Central memory CD8-positive, alpha-beta T cell (primary cell): ENCODE results near the gene TMSB4Y.
A peak's percentile ranks its signal among the peaks of the same experiment; 100 is the strongest.

Experiments
- ATAC-seq: fragments of 150-1000 bp; cut with Tn5 transposase; replicated peaks from 2 replicates; pipeline ENCODE4 v1.10.0; 2022; ENCODE audit warnings: mild to moderate bottlenecking, moderate FRiP score, moderate number of reproducible peaks; ENCODE audit not compliant: poor library complexity, severe bottlenecking; ENCODE audit errors: extremely low read depth
- DNase-seq, 2 donors: peaks; one replicate each; pipeline ENCODE4 v3.0.0; 2021; ENCODE audit warnings: low spot score in 2 of 2
- H3K27ac Mint-ChIP-seq: one replicate; pipeline ENCODE4 v1.8.0; 2022; ENCODE audit warnings: low read depth, mild to moderate bottlenecking, moderate library complexity, mixed read lengths
- H3K27me3 Mint-ChIP-seq: one replicate; pipeline ENCODE4 v1.8.0; 2022; ENCODE audit warnings: mixed read lengths
- H3K36me3 Mint-ChIP-seq: one replicate; pipeline ENCODE4 v1.8.0; 2022; ENCODE audit warnings: mild to moderate bottlenecking, moderate library complexity, mixed read lengths; ENCODE audit not compliant: insufficient read depth
- H3K4me1 Mint-ChIP-seq: one replicate; pipeline ENCODE4 v1.8.0; 2022; ENCODE audit warnings: mixed read lengths
- H3K4me3 Mint-ChIP-seq: one replicate; pipeline ENCODE4 v1.8.0; 2022; ENCODE audit warnings: mild to moderate bottlenecking, moderate library complexity, mixed read lengths
- H3K9me3 Mint-ChIP-seq: one replicate; pipeline ENCODE4 v1.8.0; 2022; ENCODE audit warnings: mixed read lengths

TMSB4Y gene

DNA sequence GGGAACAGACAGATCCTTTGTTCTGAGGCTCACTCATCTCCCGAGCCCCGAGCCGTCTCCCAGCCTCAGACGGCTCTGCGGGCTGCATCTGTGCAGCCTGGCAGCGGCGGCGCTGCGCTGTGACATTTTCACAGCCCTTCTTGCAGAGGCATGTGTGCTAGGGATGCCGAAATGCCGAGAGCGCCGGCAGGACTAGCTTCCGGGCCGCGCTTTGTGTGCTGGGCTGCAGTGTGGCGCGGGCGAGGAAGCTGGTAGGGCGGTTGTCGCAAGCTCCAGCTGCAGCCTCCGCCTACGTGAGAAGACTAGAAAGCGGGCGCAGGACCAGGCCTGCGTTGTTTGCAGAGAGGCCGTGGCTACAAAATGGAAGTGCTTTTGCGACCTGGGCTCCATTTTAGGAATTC, at the start of gene TMSB4Y:
TSS of gene TMSB4Y (plus strand) at position 332 of the 401 bp plus-strand sequence.
- peaks cover 25% of the 10 kb centered on the region for H3K36me3 Mint-ChIP-seq
- peak within 1 kb of the TSS; percentile 97 for H3K4me3 Mint-ChIP-seq
- ATAC-seq, result peak; percentile 93
- H3K27ac Mint-ChIP-seq, result peak within 1 kb of the TSS; percentile 98
- no peaks in the 10 kb centered on the region for H3K9me3 Mint-ChIP-seq
- H3K4me1 Mint-ChIP-seq, result peaks cover 30% of the 10 kb centered on the region
- DNase-seq, result peak; percentile 51 to 87
- no peaks in the 10 kb centered on the region for H3K27me3 Mint-ChIP-seq

DNA sequence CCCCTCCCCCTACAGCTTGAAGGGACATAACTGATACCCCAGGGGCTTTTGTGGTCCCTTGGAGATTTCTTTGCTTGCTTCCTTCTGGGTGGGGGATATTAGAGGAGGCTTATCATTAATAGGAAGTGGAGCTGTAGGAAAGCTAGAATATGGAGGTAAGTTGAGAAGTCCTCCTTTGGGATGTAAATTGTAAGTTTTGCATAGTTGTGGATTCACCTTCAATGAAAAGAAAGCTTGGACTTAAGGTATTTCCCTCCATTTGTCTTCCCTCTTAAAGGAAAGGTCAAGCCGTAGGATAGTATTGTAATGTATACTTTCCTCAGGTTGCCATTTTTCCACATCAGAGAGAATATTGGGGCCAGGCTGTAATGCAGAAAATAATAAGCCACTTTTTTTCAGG, 39.5 kb upstream of the TMSB4Y start:
- no peak overlapping the region for H3K27ac Mint-ChIP-seq
- no peaks in the 10 kb centered on the region for H3K4me1 Mint-ChIP-seq
- H3K36me3 Mint-ChIP-seq, result no peaks in the 10 kb centered on the region
- peaks cover 18% of the 10 kb centered on the region for H3K27me3 Mint-ChIP-seq
- H3K9me3 Mint-ChIP-seq, result no peaks in the 10 kb centered on the region
- DNase-seq, result no peak
- no peak for ATAC-seq
- no peak overlapping the region for H3K4me3 Mint-ChIP-seq

DNA sequence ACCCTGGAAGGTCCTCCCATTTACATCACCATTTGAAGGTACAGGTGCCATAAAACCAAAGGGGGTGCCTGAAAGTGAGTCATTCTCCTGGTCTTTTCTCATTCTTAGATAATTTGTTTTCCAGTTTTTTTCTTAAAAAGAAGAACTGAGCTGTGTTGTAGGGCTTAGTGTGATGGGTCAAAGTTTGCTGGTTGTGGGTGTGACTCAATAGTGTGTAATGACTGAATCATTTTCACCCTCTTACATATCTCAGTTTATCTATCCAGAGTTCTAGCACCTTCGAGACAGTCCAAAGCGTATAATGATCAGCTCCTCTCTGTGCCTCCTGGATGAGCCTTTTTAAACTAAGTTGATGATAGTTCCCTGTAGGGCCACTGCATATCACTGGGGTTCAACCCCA, 32.6 kb upstream of the TMSB4Y start:
- ATAC-seq (no peak), DNase-seq (no peak)
- Mint-ChIP-seq H3K27ac (no peak overlapping the region), H3K4me1 (no peaks in the 10 kb centered on the region), H3K4me3 (no peak overlapping the region), H3K9me3 (peaks cover 35% of the 10 kb centered on the region), H3K36me3 (no peaks in the 10 kb centered on the region), H3K27me3 (peaks cover 32% of the 10 kb centered on the region)

- H3K36me3 Mint-ChIP-seq, result peaks cover 25% of the 10 kb centered on the region
- ATAC-seq (no peak), DNase-seq (no peak)
- H3K4me3 Mint-ChIP-seq, result peak overlapping the region; percentile 97
- no peaks in the 10 kb centered on the region for H3K9me3 Mint-ChIP-seq
- H3K4me1 Mint-ChIP-seq, result peaks cover 30% of the 10 kb centered on the region
- peak overlapping the region; percentile 49 for H3K27ac Mint-ChIP-seq
- H3K27me3 Mint-ChIP-seq, result no peaks in the 10 kb centered on the region
These were observed 1.4 kb upstream of the TMSB4Y start for GRCh38 chrY:13702276-13702675.

GRCh38 chrY:13704121-13704930, 627 bp downstream of the TMSB4Y start:
- Mint-ChIP-seq H3K36me3 (peaks cover 25% of the 10 kb centered on the region), H3K9me3 (no peaks in the 10 kb centered on the region), H3K4me1 (peaks cover 30% of the 10 kb centered on the region), H3K4me3 (peak overlapping the region; percentile 97), H3K27ac (peak overlapping the region; percentile 98), H3K27me3 (no peaks in the 10 kb centered on the region)
- DNase-seq, result peak; percentile 12 to 14
- ATAC-seq, result peak; percentile 17

DNA sequence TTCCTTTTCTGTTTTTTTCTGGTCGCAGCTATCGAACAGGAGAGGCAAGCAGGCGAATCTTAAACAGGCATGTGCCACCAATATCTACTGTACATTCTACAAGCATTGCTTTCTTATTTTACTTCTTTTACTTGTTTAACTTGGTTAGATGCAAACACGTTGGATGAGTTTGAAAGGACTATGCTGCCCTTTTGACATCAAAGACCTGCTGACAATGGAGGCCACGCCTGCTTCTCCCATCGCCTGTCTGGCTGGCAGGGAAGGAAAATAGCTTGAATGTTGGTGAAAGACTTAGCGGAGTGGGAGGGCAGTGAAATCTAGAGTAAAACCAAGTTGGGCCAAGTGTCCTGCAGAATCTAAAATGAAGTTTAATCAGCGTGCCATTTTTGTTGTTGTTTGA, 1.5 kb downstream of the TMSB4Y start:
- Mint-ChIP-seq H3K27me3 (no peaks in the 10 kb centered on the region), H3K4me3 (peak overlapping the region; percentile 97), H3K4me1 (peaks cover 30% of the 10 kb centered on the region), H3K36me3 (peaks cover 25% of the 10 kb centered on the region), H3K27ac (peak overlapping the region; percentile 98), H3K9me3 (no peaks in the 10 kb centered on the region)
- ATAC-seq, result no peak
- DNase-seq, result no peak

DNA sequence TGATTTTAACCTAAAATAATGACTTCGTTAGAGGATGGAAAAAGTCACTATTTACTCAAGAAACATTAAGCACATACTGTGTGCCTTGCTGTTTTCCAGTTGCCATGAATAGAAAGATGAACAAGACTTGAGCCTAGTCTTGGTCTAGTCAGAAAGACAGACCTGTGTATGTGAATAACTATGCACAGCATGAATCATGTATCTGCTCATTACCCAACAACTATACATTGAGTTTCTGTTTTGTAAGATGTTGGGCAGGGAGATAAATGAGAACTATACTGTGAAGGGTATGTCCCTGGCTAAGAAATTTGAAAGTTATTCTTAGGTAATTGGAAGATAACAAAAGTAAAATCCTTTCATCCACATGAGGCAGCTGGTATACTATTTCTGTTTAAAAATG, 4.3 kb downstream of the TMSB4Y start:
- Mint-ChIP-seq H3K4me1 (peaks cover 30% of the 10 kb centered on the region), H3K27me3 (no peaks in the 10 kb centered on the region), H3K36me3 (peaks cover 15% of the 10 kb centered on the region), H3K4me3 (no peak overlapping the region), H3K9me3 (no peaks in the 10 kb centered on the region), H3K27ac (no peak overlapping the region)
- ATAC-seq (no peak), DNase-seq (no peak)

- Mint-ChIP-seq H3K4me3 (no peak overlapping the region), H3K36me3 (no peaks in the 10 kb centered on the region), H3K9me3 (peaks cover 9% of the 10 kb centered on the region), H3K27ac (no peak overlapping the region), H3K27me3 (no peaks in the 10 kb centered on the region), H3K4me1 (no peaks in the 10 kb centered on the region)
- DNase-seq (no peak), ATAC-seq (no peak)
These were observed 15.3 kb downstream of the TMSB4Y start for GRCh38 chrY:13718996-13719395.

DNA sequence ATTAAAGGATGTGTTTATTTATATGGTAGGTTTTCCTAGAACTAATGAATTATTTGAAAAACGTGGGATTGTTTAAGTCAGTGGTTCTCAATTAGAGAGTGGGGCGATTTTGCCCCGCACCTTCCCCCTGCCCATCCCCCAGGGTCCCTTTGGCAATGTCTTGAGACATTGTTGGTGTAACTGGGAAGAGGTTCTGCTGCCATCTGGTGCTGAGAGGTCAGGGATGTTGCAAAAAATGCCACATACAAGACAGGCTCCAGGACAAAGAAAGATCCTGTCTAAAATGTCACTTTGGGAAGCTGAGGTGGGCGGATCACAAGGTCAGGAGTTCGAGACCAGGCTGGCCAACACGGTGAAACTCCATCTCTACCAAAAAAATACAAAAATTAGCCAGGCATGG, 25.8 kb downstream of the TMSB4Y start:
- ATAC-seq (no peak), DNase-seq (no peak)
- Mint-ChIP-seq H3K4me1 (no peaks in the 10 kb centered on the region), H3K36me3 (peaks cover 2% of the 10 kb centered on the region), H3K27ac (no peak overlapping the region), H3K27me3 (no peaks in the 10 kb centered on the region), H3K9me3 (peaks cover 6% of the 10 kb centered on the region), H3K4me3 (no peak overlapping the region)

DNA sequence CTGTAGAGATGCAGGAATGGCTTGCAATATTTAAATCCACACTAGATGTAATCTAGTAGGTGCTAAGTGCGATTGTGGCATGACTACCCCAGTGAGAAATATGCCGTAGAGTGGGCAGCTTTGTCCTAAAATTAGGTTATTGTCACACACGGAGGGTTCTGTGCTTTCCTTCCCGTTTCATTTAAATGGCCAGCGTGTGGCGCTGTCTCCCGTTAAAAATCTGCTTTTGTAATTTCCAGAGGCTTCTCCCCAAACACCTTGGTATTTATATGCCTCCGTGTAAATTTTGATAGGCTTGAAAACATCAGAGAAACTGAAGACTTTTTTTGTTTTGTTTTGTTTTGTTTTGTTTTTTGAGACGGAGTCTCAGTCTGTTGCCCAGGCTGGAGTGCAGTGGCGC, 34.9 kb downstream of the TMSB4Y start:
- no peaks in the 10 kb centered on the region for H3K4me1 Mint-ChIP-seq
- ATAC-seq (peak; percentile 19), DNase-seq (peak in 1 of 2 donors; percentile 18)
- H3K27ac Mint-ChIP-seq, result no peak overlapping the region
- no peaks in the 10 kb centered on the region for H3K36me3 Mint-ChIP-seq
- no peak overlapping the region for H3K4me3 Mint-ChIP-seq
- peaks cover 8% of the 10 kb centered on the region for H3K27me3 Mint-ChIP-seq
- H3K9me3 Mint-ChIP-seq, result no peaks in the 10 kb centered on the region

GRCh38 chrY:13751289-13752071, 47.8 kb downstream of the TMSB4Y start:
- Mint-ChIP-seq H3K27ac (peak overlapping the region; percentile 76), H3K4me3 (peak overlapping the region; percentile 81), H3K9me3 (no peaks in the 10 kb centered on the region), H3K4me1 (peaks cover 24% of the 10 kb centered on the region), H3K27me3 (no peaks in the 10 kb centered on the region), H3K36me3 (peaks cover 3% of the 10 kb centered on the region)
- peak in 1 of 2 donors; percentile 23 for DNase-seq
- ATAC-seq, result peak; percentile 81

DNA sequence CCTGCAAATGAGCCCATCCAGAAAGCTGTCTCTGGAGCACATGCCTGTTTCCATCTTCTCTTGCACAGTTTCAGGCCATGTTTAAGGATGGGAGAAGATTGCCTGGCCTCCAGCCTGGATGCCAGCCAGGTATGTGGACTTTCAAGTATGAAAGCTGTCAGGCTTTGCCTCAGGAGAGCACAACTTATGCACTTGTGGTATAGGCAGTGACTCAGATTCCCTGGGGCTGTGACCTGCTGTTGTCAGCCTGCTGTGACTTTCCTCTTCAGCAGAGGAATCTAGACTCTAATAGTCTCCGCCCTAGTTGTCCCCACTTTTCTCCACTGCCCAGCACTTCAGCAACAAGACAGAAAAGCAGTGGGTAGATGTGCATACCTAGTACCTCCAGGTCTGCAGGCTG, 51.0 kb downstream of the TMSB4Y start:
- Mint-ChIP-seq H3K9me3 (no peaks in the 10 kb centered on the region), H3K27ac (no peak overlapping the region), H3K36me3 (peaks cover 3% of the 10 kb centered on the region), H3K4me3 (no peak overlapping the region), H3K27me3 (no peaks in the 10 kb centered on the region), H3K4me1 (peaks cover 24% of the 10 kb centered on the region)
- DNase-seq (no peak), ATAC-seq (no peak)
